Measurements from ENCODE around the gene DMPK.

GRCh38 chr19:45772130-45772840 is 10.0 kb downstream of the DMPK start:
- TF ChIP-seq POLR2A (IDR thresholded peaks at IDR 0.05): no peak
- no peak for TF ChIP-seq CTCF (IDR thresholded peaks at IDR 0.05)
- no peak for TF ChIP-seq EP300 (IDR thresholded peaks at IDR 0.05; ENCODE audit: low read depth)

Measured in transverse colon (tissue), 3 donors.